HG03095 (cell line): ENCODE results near the gene DNAH12.

ENCODE experiments used
- ATAC-seq: cut with Tn5 transposase; IDR thresholded peaks from one replicate; pipeline ENCODE4 v1.9.1; 2021; ENCODE audit warnings: moderate library complexity; ENCODE audit not compliant: unreplicated experiment

DNAH12 gene

GRCh38 chr3:57544181-57545125 is at the start of gene DNAH12:
Gene DNAH12 (minus strand): TSS chr3:57544344. CDS start chr3:57542870, 1,474 bp downstream.
- no peak for ATAC-seq

GRCh38 chr3:57592306-57592705 is 48.2 kb upstream of the DNAH12 start:
- no peak for ATAC-seq

GRCh38 chr3:57587905-57588304 is 43.8 kb upstream of the DNAH12 start:
- ATAC-seq, result no peak

GRCh38 chr3:57586778-57587177 is 42.6 kb upstream of the DNAH12 start:
- no peak for ATAC-seq

GRCh38 chr3:57583544-57583943 is 39.4 kb upstream of the DNAH12 start:
- no peak for ATAC-seq

- ATAC-seq, result no peak
These were observed 38.5 kb upstream of the DNAH12 start for GRCh38 chr3:57582474-57583168.

GRCh38 chr3:57577801-57578200 is 33.7 kb upstream of the DNAH12 start:
- no peak for ATAC-seq

GRCh38 chr3:57575966-57576626 is 32.0 kb upstream of the DNAH12 start:
- ATAC-seq, result no peak

GRCh38 chr3:57572096-57572495 is 28.0 kb upstream of the DNAH12 start:
- no peak for ATAC-seq

GRCh38 chr3:57570878-57571277 is 26.7 kb upstream of the DNAH12 start:
- ATAC-seq, result no peak

GRCh38 chr3:57569859-57570450 is 25.8 kb upstream of the DNAH12 start:
- no peak for ATAC-seq

- ATAC-seq, result no peak
These were observed 15.4 kb upstream of the DNAH12 start for GRCh38 chr3:57559526-57559925.

GRCh38 chr3:57557085-57557537 is 13.0 kb upstream of the DNAH12 start:
- no peak for ATAC-seq

- ATAC-seq, result peak; percentile 15
These were observed 12.4 kb upstream of the DNAH12 start for GRCh38 chr3:57556459-57557084.

GRCh38 chr3:57555738-57556458 is 11.8 kb upstream of the DNAH12 start, which contains the start of gene PDE12:
Gene PDE12 (plus strand): TSS chr3:57556274. CDS start chr3:57556380, 106 bp downstream.
- peak; percentile 82 for ATAC-seq

GRCh38 chr3:57555306-57555705 is 11.2 kb upstream of the DNAH12 start:
- ATAC-seq, result peak; percentile 3

GRCh38 chr3:57546616-57547015 is 2.5 kb upstream of the DNAH12 start:
- ATAC-seq, result no peak

- ATAC-seq, result no peak
These were observed 1.6 kb upstream of the DNAH12 start for GRCh38 chr3:57545636-57546268.

GRCh38 chr3:57538465-57538864 is 5.7 kb downstream of the DNAH12 start:
- ATAC-seq, result no peak
